COLO829 (cell line): ENCODE data around the gene MAPK10.

ENCODE experiments used
- DNase-seq: peaks from one replicate; pipeline ENCODE4 v3.0.0; 2012; ENCODE audit warnings: low spot score

The MAPK10 gene

DNA sequence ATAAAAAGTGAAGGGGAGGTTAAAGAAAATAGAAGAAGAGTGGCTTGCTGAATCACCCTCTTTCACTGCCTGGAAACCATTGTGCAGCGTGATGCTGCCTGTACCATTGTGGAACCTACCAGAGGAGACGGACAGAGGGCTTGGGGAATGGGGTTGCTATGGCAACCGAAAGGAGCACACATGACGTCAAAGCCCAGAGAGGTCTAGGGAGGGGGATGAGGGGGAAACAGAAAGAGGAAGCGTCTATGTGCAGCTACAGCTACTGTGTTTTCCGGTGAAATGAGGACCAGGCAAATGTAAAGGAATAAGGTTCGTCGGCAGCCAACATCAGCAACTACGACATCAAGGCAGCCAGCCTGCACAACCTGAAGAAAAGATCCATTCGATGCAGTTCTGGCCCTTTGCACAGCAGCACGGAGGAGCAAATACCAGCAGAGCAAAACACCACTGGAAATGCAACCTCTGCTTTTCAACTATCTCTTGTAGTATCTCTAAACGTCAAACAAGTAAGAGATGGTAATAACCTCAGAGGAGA lies at the start of gene MAPK10:
TSS of gene MAPK10 (minus strand) at position 110 of the 535 bp plus-strand sequence.
- no peak for DNase-seq

DNA sequence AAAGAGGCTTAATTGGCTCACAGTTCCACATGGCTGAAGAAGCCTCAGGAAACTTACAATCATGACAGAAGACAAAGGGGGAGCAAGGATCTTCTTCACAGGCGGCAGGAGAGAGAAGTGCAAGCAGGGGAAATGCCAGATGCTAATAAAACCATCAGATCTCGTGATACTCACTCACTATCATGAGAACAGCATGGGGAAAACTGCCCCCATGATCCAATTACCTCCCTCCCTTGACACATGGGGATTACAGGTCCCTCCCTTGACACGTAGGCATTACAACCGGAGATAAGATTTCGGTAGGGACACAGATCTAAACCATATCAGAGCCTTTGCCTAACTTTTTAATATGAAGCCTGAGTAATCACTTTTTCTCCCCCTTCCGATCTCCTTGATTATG lies 43.7 kb upstream of the MAPK10 start:
- no peak for DNase-seq

DNA sequence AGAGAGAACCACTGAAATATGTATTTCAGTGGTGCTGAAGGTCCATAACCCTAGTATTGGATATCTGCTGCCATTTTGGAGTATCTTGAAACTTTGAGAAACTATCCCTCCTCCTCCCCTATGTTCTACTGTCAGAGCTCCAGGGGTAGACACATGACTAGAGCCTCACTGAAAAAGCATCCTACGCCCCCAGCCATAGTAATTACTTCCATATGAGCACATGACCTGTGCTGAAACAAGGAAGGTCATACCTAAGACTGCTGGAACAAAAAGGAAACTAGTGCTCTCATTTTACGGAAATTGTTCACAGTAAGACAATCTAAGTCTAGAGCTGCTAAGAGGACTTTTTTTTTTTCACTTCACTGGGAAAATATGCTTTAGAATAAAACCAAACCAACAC lies 42.0 kb upstream of the MAPK10 start:
- DNase-seq: no peak

DNA sequence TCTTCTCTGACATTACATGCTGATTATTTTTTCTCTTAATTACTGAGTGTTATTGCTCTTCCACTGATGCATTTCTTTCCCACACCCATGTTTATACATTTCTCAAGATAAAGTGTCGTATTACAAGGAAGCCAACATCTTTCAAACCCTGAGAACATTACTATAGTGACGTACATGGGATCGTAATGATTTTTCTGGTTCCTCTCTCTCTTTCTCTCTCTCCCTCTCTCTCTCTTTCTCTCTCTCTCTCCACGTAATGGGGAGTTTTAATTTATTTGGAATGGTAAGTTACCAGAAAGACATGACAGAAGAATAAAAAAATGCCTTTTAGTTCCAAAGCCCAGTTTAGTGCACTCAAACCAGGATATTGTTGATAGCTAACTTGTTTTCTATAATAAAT lies 40.4 kb upstream of the MAPK10 start:
- no peak for DNase-seq

DNA sequence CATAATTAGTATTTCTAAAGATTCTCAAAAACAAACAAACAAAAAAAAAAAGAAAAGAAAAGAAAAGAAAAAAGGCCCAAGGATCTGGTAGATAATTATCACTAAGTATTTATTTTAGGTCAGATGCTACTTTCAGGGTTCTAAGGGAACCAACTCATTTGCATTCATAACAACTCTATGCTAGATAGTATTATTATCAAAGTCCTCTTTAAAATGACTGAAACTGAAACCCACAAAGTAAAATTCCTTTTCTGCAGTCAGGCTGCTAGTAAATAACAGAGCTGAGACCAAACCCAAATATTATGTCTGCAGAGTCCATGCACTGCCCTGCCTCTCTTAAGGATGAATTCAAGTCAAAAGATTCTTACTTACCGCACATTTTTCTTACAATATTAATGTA lies 38.3 kb upstream of the MAPK10 start:
- no peak for DNase-seq

DNA sequence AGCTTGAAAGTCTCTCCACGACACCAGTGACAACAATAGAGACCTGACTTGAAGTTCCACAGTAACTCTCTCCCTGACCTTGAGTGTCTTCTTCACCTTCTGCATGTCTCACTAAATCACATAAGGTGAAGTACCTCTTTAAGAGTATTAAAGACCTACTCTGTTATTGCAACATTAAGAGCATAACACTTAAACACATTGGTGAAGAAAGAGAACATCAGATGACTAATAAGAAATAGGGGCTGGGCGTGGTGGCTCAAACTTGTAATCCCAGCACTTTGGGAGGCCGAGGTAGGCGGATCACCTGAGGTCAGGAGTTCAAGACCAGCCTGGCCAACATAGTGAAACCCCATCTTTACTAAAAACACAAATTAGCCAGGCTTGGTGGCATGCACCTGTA lies 33.9 kb upstream of the MAPK10 start:
- no peak for DNase-seq

DNA sequence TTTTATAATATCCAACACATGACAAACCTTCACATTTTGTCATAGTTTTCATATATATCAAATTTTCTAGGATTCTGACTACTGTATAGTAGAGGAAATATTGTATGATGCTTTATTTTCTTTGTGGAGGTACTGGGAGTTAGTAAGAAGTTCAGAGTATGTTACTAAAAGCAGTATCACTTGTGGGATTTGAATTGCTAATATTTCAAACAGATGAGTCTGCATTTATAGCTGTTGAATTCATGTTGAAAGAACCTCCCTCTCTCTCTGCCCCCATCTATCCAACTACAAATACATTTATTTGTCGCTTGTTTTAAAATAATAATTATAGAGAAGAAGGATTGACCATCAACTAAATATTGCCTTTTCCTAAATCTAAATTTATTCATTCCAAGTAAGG lies 29.8 kb upstream of the MAPK10 start:
- no peak for DNase-seq

DNA sequence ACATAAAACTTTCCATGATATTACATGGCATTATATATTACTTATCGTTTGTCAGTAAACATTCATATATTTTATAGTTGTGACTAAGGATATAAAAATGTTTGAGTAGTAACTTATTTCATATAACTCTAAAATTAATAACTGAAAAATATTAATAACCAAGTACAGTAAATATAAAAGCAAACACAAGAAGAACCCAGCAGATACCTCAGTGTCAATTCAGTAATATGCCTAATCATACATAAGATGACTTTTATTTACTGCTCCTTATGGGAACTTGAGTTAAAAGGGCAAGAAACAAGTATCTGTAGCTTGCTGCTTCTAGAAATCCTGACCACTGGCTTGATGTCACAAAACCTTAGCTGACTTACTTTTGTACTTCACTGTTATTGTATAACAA lies 28.4 kb upstream of the MAPK10 start:
- no peak for DNase-seq

DNA sequence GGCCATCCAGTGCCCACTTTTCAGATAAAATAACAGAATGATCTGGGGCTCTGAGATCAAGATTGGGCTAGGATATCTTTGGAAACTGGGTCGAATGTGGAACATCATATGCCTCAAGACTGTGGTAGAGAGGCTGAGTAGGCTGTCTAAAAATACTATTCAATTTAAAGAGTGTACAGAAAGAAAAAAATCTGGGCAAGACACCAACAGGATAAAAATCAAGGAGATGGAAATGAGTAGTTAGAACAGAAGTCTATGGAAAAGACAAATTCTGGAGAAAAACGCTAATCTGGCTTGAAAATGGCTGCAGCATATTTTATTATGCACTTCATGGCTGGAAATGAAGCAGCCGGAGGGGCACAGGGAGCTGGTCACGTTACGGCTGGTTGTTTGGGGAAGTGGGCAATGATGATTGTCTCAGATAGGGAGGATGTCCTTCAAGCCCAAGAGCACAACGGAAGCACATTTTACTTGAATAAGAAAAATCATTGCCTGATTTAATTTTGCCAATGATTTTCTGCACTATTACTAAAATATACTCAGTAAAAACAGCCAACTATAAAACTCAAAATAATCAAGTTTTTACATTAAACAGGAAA lies 27.1 kb upstream of the MAPK10 start:
- DNase-seq: no peak

DNA sequence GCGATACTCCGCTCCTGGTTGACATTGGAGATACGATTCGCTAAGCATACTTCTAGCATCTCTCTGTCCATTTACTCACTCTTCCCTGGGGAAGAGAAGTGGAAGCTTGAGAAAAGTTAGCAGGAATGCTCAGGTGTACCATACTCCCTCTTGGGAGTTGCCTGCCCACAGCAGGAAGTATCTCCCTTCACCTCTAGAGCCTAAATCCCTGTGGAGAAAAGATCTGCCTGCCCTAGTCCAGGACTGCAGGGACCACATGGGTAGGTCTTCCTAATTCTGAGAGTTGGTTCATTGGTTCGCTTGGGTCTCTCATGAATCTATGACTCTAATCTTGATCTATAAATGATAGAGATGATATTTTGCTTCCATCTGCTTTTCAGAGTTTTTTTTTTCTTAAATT lies 26.3 kb upstream of the MAPK10 start:
- no peak for DNase-seq

DNA sequence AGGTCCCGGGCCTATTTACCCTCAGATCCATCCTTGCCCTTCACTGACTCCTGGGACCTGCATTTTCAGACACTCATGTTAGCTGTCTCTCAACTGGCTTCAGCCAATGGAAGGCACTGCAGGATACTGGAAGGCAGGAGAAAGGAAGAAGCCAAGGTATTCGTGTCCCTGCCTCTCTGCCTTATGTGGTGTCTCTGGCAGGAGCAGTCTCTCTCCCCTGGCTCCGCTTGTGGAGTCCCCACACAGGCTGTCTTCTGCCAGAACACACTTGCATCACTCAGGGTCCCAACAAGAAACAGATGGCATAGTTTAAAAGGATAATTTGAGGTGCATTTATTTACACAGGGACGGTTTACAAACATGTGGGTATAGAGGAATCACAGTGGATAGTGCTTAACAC lies 21.6 kb upstream of the MAPK10 start:
- DNase-seq: no peak

DNA sequence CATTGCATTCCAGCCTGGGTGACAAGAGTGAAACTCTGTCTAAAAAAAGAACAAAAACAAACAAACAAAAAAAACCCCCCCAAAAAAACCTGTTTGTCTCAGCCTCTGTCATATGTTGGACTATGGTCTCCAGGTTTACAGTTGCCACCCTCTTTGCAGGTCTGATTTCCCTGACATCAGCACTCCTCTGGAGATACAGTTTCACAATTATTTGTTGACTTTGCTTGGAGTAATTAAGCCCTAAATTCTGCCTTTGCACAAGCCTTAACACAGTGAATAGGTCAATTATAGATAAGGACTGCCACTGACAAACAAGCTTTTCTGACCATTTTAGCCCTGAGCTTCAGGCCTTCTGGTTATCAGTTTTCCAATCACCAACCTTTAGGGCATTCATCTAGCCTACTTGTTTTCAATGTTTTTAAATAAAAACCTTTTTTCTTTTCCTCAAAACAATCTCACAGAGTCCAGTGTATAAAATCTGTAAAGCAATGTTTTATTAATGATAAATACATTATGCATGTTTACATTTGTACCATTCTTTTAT lies 20.4 kb upstream of the MAPK10 start:
- no peak for DNase-seq

DNA sequence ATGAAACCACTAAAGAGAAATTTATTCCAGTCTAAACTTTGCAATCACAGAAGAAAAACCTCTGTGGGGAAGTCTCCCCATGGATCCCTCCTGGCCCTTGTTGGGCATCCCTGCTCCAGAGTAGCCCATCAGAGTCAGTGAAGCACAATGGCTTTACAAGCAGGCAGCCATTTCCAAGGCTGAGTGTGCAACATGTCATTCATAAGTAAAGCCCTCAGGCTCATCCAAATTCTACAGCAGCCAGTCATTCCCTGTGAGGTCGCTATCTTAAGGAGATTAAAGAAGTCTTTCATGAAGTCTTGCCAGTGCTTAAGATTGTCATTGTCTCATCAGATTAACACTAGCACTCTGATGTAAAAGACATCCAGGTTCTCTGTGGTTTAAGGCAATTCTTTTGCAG lies 17.0 kb upstream of the MAPK10 start:
- DNase-seq: peak; percentile 55

DNA sequence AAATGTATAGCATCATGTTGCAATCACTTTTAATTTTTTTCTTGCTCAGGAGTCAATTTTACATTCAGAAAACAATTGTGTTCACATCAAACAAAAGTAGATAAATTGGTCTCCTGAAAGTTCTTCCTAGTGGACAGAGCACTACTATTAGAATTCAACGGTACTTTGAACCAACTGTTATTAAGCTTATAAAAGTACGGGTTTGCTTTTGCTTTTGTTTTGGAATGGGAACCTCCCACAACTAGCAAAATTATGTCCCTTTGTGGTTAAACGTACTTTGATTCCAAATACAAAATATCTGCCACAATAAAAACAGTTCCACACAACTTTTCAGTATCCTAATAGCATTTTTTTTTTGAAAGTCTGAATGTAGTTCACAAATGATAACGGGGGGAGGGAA lies 8.6 kb upstream of the MAPK10 start:
- no peak for DNase-seq

DNA sequence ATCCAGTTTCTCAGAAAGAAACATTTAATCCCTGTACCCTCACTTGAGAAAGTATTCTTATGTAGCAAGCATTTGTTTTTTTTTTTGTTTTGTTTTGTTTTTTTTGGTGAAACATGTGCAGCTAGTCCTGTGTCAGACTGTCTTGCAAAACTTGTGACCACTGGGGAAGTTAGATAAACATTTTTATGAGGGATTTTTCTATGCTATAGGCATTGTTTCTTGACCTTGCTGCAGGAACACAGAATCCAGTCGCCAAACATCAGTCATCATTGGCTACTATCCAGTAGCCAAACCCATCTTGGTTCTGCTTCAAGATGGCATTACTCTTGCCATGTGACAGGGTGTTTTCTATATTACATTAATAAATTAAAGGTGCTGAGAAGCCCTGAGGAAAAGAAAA lies 7.7 kb upstream of the MAPK10 start:
- no peak for DNase-seq

DNA sequence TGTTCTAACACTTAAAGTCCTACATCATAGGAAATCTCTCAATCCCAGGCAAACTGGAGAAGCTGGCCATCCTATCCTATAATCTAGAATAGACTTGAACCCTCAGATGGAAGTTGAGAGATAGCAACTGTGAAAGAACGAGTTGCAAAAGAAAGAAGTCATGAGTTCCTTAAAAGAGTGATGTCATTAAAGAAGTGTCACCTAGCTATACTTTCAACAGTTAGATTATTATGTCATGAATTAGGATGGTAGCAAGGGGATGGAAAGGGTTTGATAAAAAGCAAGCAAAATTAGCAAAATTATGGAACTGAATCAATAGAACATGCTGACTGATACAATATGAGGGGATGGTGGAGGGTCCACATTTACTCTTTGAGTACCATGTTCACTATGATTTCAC lies 7.1 kb upstream of the MAPK10 start:
- DNase-seq: no peak

DNA sequence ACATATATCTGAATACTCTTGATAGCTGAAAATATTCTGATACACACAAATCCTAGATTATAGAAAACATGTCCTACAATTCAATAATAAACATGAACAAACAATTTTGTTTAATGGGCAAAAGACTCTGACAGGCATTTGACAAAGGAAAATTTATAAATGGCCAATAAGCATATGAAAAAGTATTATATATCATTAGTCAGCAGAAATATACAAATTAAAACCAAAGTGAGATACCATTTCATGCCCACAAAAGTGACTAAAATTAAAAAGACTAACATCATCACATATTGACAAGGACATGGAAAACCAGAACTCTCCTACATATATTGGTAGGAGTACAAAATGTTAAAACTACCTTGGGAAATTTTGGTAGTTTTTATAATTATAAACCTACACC lies 2.7 kb upstream of the MAPK10 start:
- DNase-seq: no peak

DNA sequence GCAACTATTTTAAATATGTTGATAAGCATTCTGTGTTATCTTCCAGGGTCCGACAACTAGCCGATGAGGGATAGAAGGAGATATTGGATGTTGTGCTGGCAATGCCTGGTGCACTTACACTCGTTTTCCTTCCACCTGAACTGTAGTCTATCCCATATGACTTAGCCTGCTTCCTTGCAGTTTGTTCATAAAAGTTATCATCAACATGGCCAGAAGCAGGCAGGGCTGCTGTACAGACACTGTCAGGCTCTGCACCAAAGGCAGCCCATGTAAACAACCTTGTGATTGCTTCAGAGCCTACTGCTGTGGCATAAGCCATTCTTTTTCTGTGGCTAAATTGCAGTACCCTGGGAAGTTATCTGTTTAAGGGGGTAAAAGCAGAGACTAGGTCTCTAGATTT lies 1.6 kb downstream of the MAPK10 start:
- no peak for DNase-seq

DNA sequence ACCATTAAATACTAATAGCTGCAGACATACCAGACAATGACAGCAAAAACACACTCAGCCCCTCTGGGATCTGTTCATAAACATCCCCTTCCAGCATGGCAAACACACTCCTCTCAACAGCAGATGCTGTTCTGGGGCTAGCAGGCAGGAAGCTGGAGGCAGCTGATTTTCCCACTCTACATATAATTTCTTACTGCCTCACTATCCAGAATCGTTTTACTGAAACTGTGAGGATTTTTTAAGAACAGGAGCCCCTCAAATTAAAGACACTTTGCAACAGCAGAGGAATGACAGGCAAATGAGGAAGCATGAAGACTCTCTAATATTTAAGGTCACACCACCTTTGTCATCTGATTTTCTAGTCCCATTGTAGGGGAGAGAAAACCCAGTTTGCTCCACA lies 2.2 kb downstream of the MAPK10 start:
- no peak for DNase-seq

DNA sequence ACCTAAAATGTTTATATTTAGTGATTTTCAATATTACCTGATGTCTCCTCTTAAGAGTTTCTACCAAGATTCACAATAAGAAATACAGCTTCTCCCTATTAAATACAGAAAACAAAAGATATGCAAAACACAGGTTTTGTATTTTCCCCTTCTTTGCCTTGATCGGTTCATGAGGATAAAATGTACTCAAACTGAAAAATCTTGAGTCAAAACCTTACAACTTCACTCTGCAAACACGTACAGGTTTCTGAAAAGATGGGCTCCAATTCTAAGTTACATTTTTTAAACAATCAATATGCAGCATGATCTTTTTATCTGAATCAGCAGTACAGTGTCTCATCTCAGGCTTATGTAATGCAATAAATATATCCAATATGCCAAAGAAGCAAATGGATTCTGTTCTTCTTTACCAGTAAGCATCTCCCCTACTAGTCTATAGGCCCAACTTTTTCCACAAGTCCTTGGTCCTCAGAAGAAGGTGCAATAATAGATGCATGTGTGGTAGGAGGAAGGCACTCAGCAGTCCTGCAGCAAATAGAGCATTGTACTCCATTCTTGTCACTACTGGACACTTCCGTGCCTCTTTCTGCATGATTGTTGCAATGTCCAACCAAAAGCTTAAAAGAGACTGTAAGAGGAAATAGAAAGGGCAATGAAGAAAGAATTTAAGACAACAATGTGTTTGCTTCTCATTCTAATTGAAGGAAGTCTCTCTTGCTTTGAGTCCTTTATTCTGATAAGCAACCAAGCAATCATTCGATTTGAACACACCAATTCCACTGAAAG lies 3.2 kb downstream of the MAPK10 start:
- DNase-seq: no peak

DNA sequence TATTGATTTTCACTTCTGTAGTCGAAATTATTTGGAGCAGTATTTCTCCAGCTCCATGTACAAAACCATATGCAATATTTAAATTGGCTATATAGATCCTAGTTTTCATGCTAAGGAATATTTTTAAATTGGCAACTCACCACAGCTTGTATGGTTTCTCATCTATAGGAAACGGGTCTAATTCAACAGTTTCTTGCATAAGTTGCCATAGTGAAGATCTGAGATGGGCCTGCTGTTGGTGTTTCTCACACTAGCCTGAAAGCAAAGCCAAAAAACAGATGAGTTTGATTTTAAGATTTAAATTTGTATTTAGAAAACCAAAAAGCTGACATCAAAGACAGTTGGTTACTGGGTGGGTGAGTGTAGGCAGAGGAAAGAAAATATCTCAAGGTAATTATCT lies 5.5 kb downstream of the MAPK10 start:
- no peak for DNase-seq

DNA sequence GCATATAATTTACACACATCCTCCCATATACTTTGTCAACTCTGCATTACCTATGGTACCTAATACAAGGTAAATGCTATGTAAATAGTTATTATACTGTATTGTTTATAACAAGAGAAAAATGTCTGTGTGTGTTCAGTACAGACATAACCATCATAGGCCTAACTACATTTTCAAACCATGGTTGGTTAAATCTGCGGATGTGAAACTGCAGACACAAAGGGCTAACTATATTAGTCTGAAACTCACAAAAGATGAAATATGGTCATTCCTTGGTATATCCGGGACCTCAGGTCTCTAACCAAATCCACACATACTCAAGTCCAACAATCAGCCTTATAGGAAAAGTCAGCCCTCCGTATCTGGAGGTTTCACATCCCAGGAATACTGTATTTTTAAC lies 13.5 kb downstream of the MAPK10 start:
- no peak for DNase-seq

DNA sequence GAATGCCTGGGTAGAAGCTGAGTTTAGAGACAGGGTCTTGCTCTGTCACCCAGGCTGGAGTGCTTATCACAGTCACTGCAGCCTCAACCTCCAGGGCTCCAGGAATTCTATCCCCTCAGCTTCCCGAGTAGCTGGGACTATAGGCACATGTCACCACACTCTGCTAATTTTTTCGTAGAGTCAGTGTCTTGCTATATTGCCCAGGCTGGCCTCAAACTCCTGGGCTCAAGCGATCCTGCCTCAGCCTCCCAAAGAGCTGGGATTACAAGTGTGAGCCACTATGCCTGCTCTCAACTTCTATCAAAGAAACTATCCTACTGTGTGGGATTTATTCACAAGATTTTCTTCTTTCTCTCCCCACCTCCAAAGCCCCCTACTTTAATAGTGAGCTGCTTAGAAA lies 15.7 kb downstream of the MAPK10 start:
- DNase-seq: no peak

DNA sequence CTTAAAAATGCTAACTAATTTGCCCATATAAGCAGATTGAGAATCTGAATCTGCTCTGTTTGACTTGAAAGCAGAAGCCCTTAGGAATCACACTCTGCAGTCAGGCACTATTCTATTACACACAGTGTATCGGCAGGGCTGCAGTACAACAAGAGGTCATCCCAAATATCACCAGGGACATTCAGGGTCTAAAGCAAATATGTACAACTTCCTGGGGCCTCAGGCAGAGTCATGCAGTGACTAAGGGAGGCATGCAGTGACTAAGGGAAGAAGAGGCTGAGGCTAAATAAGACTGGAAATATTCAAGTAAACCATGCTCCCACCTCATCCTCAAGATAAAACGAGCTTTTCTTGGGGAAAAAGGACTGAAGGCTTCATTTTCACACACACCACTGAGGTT lies 20.9 kb downstream of the MAPK10 start:
- DNase-seq: peak; percentile 3
